ENCODE measurements around the gene FRY. TPM values are rescaled to one million over a fixed set of nuclear protein-coding genes. Genes with fewer than 3 reads are reported as not detected.

FRY gene
- total RNA-seq, 1 donor from 2014 or later: 88.8 TPM

GRCh38 chr13:32261567-32261966 is 230.0 kb downstream of the FRY start:
- DNase-seq (ENCODE audit: low spot score): peak; percentile 68
- intact Hi-C loops (cut with DNase I): no loop called here
- ATAC-seq: peak; percentile 79

- DNase-seq (ENCODE audit: low spot score): no peak
- intact Hi-C loops (cut with DNase I): no loop called here
Observed at GRCh38 chr13:32262165-32262564, 230.6 kb downstream of the FRY start.

GRCh38 chr13:32262619-32263018 is 231.0 kb downstream of the FRY start:
- intact Hi-C loops (cut with DNase I): no loop called here
- DNase-seq (ENCODE audit: low spot score) (no peak), ATAC-seq (peak; percentile 55)

More at GRCh38 chr13:32262165-32262564, 230.6 kb downstream of the FRY start:
- no peak for ATAC-seq

GRCh38 chr13:32264407-32264806 is 232.8 kb downstream of the FRY start:
- peak; percentile 68 for DNase-seq (ENCODE audit: low spot score)
- ATAC-seq: peak; percentile 53
- intact Hi-C loops (cut with DNase I): no loop called here

- ATAC-seq: no peak
- DNase-seq (ENCODE audit: low spot score): no peak
- intact Hi-C loops (cut with DNase I): no loop called here
Observed at GRCh38 chr13:32265726-32266125, 234.2 kb downstream of the FRY start.

GRCh38 chr13:32266130-32266529 is 234.6 kb downstream of the FRY start:
- intact Hi-C loops (cut with DNase I): no loop called here
- no peak for DNase-seq (ENCODE audit: low spot score)
- no peak for ATAC-seq

GRCh38 chr13:32267836-32268439 is 236.4 kb downstream of the FRY start:
- ATAC-seq (no peak), DNase-seq (ENCODE audit: low spot score) (no peak)
- intact Hi-C loops (cut with DNase I): no loop called here

GRCh38 chr13:32272021-32272683 is 240.6 kb downstream of the FRY start:
- DNase-seq (ENCODE audit: low spot score) (no peak), ATAC-seq (no peak)
- intact Hi-C loops (cut with DNase I): no loop called here

- intact Hi-C loops (cut with DNase I): no loop called here
- no peak for DNase-seq (ENCODE audit: low spot score)
- no peak for ATAC-seq
Observed at GRCh38 chr13:32277839-32278238, 246.3 kb downstream of the FRY start.

GRCh38 chr13:32278426-32278825 is 246.9 kb downstream of the FRY start:
- DNase-seq (ENCODE audit: low spot score) (no peak), ATAC-seq (no peak)
- intact Hi-C loops (cut with DNase I): no loop called here

GRCh38 chr13:32281096-32281495 is 249.5 kb downstream of the FRY start:
- DNase-seq (ENCODE audit: low spot score) (no peak), ATAC-seq (no peak)
- intact Hi-C loops (cut with DNase I): no loop called here

- intact Hi-C loops (cut with DNase I): no loop called here
- no peak for DNase-seq (ENCODE audit: low spot score)
- no peak for ATAC-seq
Observed at GRCh38 chr13:32282096-32282711, 250.6 kb downstream of the FRY start.

- intact Hi-C loops (cut with DNase I): no loop called here
- ATAC-seq (peak; percentile 61), DNase-seq (ENCODE audit: low spot score) (no peak)
Observed at GRCh38 chr13:32284927-32285632, 253.5 kb downstream of the FRY start.

- DNase-seq (ENCODE audit: low spot score) (no peak), ATAC-seq (no peak)
- intact Hi-C loops (cut with DNase I): no loop called here
Observed at GRCh38 chr13:32285633-32285965, 254.0 kb downstream of the FRY start.

- intact Hi-C loops (cut with DNase I): no loop called here
- ATAC-seq (no peak), DNase-seq (ENCODE audit: low spot score) (no peak)
Observed at GRCh38 chr13:32297206-32297605, 265.6 kb downstream of the FRY start.

GRCh38 chr13:32298695-32299094 is 267.1 kb downstream of the FRY start:
- intact Hi-C loops (cut with DNase I): no loop called here
- no peak for ATAC-seq
- no peak for DNase-seq (ENCODE audit: low spot score)

GRCh38 chr13:32299893-32300292 is 268.3 kb downstream of the FRY start:
- intact Hi-C loops (cut with DNase I): no loop called here
- ATAC-seq (no peak), DNase-seq (ENCODE audit: low spot score) (no peak)

GRCh38 chr13:32300406-32300805 is 268.8 kb downstream of the FRY start:
- intact Hi-C loops (cut with DNase I): no loop called here
- ATAC-seq (no peak), DNase-seq (ENCODE audit: low spot score) (no peak)

GRCh38 chr13:32300920-32301319 is 269.3 kb downstream of the FRY start:
- DNase-seq (ENCODE audit: low spot score) (no peak), ATAC-seq (no peak)
- intact Hi-C loops (cut with DNase I): no loop called here

- intact Hi-C loops (cut with DNase I): no loop called here
- ATAC-seq (no peak), DNase-seq (ENCODE audit: low spot score) (no peak)
Observed at GRCh38 chr13:32302461-32302860, 270.9 kb downstream of the FRY start.
